ENCODE measurements around the gene ANKRD12. TPM values are rescaled to one million over a fixed set of nuclear protein-coding genes. Genes with fewer than 3 reads are reported as not detected.
A peak's percentile ranks its signal among the peaks of the same experiment; 100 is the strongest.

ANKRD12 gene
- total RNA-seq, 1 donor from 2014 or later, result 53.5 TPM

DNA sequence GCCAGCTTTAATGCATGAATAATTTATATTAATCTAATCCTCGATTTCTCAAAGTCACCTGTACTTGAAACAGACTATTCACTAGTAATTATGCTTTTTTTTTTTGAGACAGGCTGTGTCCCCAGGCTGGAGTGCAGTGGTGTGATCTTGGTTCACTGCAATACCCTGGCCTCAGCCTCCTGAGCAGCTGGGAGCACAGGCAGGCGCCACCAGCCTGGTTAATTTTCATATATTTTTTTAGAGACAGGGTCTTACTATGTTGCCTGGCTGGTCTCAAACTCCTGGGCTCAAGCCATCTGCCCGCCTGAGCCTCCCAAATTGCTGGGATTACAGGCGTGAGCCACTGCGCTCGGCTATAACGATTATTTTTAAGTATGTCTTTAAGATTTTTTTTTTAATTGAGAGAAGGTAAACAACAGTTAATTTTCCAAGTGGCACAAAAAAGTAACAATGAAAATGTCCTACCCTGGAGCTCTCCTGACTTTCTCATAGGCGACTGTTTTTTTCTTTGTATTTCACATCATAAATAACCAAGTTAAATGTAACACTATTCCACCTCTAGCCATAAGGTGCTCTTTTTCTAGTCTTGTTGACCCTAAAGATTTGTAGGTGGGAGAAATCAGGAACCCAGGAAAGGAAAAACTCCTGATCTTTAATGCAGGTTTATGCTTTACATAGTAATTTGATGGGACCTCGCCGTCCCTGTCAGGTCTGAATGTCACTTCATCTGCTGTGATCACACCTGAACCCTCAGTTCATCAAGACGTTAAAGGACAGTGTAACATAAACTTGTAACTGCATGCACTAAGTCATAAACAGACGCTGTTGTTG lies 1.3 kb upstream of the ANKRD12 start:
- Histone ChIP-seq H3K4me1 (peaks cover 34% of the 10 kb centered on the region), H3K27me3 (no peaks in the 10 kb centered on the region), H3K4me3 (peak overlapping the region; percentile 75 to 80), H3K36me3 (no peaks in the 10 kb centered on the region), H3K9me3 (no peaks in the 10 kb centered on the region), H3K27ac (peak overlapping the region; percentile 100)
- no peak for TF ChIP-seq POLR2A (IDR thresholded peaks at IDR 0.05)
- no peak for TF ChIP-seq POLR2AphosphoS5 (IDR thresholded peaks at IDR 0.05; ENCODE audit: insufficient read depth in 1 of 2, low read depth in 1 of 2)
- TF ChIP-seq, protein P1, sequence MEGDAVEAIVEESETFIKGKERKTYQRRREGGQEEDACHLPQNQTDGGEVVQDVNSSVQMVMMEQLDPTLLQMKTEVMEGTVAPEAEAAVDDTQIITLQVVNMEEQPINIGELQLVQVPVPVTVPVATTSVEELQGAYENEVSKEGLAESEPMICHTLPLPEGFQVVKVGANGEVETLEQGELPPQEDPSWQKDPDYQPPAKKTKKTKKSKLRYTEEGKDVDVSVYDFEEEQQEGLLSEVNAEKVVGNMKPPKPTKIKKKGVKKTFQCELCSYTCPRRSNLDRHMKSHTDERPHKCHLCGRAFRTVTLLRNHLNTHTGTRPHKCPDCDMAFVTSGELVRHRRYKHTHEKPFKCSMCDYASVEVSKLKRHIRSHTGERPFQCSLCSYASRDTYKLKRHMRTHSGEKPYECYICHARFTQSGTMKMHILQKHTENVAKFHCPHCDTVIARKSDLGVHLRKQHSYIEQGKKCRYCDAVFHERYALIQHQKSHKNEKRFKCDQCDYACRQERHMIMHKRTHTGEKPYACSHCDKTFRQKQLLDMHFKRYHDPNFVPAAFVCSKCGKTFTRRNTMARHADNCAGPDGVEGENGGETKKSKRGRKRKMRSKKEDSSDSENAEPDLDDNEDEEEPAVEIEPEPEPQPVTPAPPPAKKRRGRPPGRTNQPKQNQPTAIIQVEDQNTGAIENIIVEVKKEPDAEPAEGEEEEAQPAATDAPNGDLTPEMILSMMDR (IDR thresholded peaks at IDR 0.05), result no peak
- no peak for DNase-seq (ENCODE audit: extremely low spot score in 2 of 2)
- intact Hi-C loops (cut with DNase I), result no loop called here

DNA sequence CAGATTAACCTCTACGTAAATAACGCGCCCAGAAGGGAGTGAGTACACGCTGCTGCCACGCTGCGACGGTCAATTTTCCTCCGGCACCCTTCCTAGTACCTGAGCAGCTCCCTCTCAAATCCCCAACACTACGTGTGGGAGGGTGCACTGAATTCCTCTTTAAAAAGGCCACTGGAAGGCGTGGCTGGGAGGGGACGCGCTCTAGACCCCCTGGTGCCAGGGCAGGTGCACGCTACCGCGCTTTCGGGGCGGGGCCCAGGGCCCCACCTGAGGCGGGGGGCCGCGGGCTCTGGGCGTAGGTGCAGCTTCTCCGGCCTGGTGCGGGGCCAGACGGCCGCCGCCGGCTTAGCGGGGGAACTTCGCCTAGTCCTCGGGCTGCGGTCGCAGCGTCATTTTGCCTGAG lies 668 bp upstream of the ANKRD12 start:
- Histone ChIP-seq H3K9me3 (no peaks in the 10 kb centered on the region), H3K4me3 (peak overlapping the region; percentile 75 to 80), H3K27me3 (no peaks in the 10 kb centered on the region), H3K36me3 (no peaks in the 10 kb centered on the region), H3K4me1 (peaks cover 40% of the 10 kb centered on the region), H3K27ac (peak overlapping the region; percentile 100)
- TF ChIP-seq POLR2AphosphoS5 (IDR thresholded peaks at IDR 0.05; ENCODE audit: insufficient read depth in 1 of 2, low read depth in 1 of 2), result no peak
- TF ChIP-seq, protein P1 (IDR thresholded peaks at IDR 0.05), result no peak
- TF ChIP-seq POLR2A (IDR thresholded peaks at IDR 0.05), result no peak
- no peak for DNase-seq (ENCODE audit: extremely low spot score in 2 of 2)
- intact Hi-C loops (cut with DNase I), result no loop called here

DNA sequence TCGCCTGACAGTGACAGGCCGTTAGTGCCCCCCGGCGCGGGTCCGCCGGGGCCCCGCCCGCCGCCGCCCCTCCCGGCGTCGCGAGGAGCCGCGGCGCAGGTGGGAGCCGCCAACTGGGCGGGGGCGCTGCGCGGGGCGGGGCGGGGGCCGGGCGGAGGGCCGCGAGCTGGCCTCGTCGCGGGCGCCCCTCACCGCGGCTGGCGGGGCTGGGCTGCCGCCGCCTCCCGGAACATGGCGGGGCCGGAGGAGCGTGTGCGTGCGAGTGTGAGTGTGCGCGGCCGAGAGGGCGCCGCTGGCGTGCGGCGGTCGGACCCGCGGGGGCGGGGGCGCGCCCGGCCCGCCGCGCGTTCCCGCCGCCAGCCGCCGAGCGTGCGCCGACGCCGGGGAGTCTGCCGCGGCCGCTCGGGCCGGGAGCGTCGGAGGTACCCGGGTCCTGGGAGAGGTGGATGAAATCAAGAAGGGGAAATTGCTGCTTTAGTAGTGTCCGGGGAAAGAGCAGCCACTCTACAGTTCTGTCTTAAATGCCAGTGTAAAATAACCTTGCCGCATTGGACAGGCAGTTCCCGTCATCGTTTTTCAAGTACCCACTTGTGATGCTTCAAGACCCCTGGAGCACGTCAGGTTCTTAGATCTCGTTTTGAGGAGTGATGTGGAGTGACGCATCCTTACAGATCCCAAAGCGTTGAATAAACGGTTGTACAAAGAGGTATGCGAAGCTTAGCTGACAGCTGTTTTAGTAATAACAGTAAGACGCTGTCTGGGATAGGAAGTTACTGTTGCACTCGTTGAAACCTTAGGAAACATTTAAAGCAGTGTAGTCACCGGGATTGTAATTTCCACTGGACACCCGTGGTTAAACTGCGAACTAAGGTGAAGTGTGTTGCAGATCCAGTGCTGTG lies 836 bp downstream of the ANKRD12 start:
- no peak for TF ChIP-seq POLR2AphosphoS5 (IDR thresholded peaks at IDR 0.05; ENCODE audit: insufficient read depth in 1 of 2, low read depth in 1 of 2)
- TF ChIP-seq POLR2A (IDR thresholded peaks at IDR 0.05), result no peak
- TF ChIP-seq, protein P1 (IDR thresholded peaks at IDR 0.05), result no peak
- H3K4me1 ChIP-seq, result peaks cover 55% of the 10 kb centered on the region

DNA sequence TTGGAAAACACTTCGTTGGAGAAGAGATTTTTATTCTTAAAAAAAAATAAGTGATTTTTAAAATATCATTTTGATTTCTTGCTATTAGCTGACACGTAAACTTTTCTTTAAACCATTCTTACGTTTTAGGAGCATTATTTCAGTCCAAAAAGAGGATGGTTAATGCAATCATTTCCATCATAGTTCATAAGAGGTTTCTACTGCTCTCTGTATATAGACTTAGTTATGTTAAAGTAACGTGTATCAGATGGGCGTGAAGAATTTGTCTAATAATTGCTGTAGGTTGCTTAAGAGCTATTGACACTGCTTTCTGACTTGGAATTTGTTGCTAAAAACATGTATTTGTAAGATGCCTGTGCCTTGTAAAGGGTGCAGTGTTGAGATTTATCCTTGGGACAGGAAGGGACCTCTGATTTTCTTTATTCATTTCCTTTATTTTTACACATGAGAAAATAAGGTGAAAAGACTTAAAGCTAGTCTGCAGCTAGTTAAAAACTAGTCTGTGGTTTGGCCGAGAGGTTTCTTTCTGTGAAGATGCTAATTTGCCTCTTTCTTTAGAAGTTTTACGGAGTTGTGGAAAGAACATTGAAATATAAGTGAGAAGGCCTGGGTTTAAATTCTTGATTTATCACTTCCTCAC lies 2.9 kb downstream of the ANKRD12 start:
- DNase-seq (ENCODE audit: extremely low spot score in 2 of 2), result no peak
- TF ChIP-seq, protein P1 (IDR thresholded peaks at IDR 0.05), result no peak
- TF ChIP-seq POLR2A (IDR thresholded peaks at IDR 0.05), result no peak
- no peak for TF ChIP-seq POLR2AphosphoS5 (IDR thresholded peaks at IDR 0.05; ENCODE audit: insufficient read depth in 1 of 2, low read depth in 1 of 2)
- Histone ChIP-seq H3K4me1 (peaks cover 63% of the 10 kb centered on the region), H3K27me3 (no peaks in the 10 kb centered on the region), H3K9me3 (no peaks in the 10 kb centered on the region), H3K4me3 (peak overlapping the region in 1 of 2 donors; percentile 80), H3K27ac (peak overlapping the region; percentile 100), H3K36me3 (no peaks in the 10 kb centered on the region)
- intact Hi-C loops (cut with DNase I), result loop anchor here (5.0 kb wide), 1 partner anchor 142 kb away; no protein-coding TSS in a partner anchor

More for the DNA sequence above, 836 bp downstream of the ANKRD12 start:
- H3K36me3 ChIP-seq, result no peaks in the 10 kb centered on the region
- no peaks in the 10 kb centered on the region for H3K27me3 ChIP-seq
- peak overlapping the region; percentile 100 for H3K27ac ChIP-seq
- DNase-seq (ENCODE audit: extremely low spot score in 2 of 2), result no peak
- no peaks in the 10 kb centered on the region for H3K9me3 ChIP-seq
- intact Hi-C loops (cut with DNase I), result loop anchor here (1.0 kb wide), 1 partner anchor 35 kb away; the partner anchor contains the start of gene NDUFV2
- H3K4me3 ChIP-seq, result peak overlapping the region; percentile 75 to 80
